PC-3 (cell line): Measurements from ENCODE around the gene METRN.

Experiments
- EZH2 ChIP-seq: fragments of 300-600 bp; sonication (generic); IDR thresholded peaks from one replicate; pipeline ENCODE4 v1.6.1; 2017; ENCODE audit warnings: antibody characterized with exemption, mild to moderate bottlenecking, low read length; ENCODE audit not compliant: unreplicated experiment
- EZH2phosphoT487 ChIP-seq: fragments of 300-600 bp; sonication (generic); IDR thresholded peaks from 2 replicates; pipeline ENCODE4 v1.6.1; 2018; ENCODE audit warnings: mild to moderate bottlenecking, antibody characterized with exemption, low read length, borderline replicate concordance
- TF ChIP-seq, protein P1 (sequence below): fragments of 300-600 bp; sonication (generic); conservative IDR thresholded peaks from 2 replicates; pipeline ENCODE4 v1.5.1; 2017; ENCODE audit warnings: antibody characterized with exemption, low read depth, mild to moderate bottlenecking, low read length

DNA sequence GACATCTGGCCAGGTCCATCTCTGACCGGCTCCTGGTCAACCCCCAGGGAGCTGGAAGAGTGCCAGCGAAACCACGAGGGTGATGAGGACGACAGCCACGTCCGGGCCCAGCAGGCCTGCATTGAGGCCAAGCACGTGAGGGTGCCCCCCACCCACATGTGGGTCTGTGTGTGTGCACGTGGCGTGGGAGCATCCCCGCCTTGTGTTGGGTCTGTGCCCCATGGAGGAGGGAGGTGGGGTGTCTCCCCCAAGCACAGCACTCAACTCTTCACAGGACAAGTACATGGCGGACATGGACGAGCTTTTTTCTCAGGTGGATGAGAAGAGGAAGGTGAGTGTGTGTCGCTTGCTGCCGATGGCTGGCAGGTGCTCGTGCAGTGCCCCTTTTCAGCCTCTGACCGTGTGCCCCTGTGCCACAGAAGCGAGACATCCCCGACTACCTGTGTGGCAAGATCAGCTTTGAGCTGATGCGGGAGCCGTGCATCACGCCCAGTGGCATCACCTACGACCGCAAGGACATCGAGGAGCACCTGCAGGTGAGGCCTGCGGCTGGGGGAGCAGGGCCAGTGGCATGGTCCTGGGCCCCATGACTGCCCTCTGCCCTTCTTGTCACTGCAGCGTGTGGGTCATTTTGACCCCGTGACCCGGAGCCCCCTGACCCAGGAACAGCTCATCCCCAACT lies 33.0 kb upstream of the METRN start:
- TF ChIP-seq, protein P1, sequence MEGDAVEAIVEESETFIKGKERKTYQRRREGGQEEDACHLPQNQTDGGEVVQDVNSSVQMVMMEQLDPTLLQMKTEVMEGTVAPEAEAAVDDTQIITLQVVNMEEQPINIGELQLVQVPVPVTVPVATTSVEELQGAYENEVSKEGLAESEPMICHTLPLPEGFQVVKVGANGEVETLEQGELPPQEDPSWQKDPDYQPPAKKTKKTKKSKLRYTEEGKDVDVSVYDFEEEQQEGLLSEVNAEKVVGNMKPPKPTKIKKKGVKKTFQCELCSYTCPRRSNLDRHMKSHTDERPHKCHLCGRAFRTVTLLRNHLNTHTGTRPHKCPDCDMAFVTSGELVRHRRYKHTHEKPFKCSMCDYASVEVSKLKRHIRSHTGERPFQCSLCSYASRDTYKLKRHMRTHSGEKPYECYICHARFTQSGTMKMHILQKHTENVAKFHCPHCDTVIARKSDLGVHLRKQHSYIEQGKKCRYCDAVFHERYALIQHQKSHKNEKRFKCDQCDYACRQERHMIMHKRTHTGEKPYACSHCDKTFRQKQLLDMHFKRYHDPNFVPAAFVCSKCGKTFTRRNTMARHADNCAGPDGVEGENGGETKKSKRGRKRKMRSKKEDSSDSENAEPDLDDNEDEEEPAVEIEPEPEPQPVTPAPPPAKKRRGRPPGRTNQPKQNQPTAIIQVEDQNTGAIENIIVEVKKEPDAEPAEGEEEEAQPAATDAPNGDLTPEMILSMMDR = no peak
- TF ChIP-seq EZH2phosphoT487 = no peak
- no peak for TF ChIP-seq EZH2
